Prostate gland (tissue), 2 donors: Measurements from ENCODE around the gene RALA. TPM values are rescaled to one million over a fixed set of nuclear protein-coding genes. Genes with fewer than 3 reads are reported as not detected.

Source experiments
- DNase-seq: peaks from one replicate; pipeline ENCODE4 v3.0.0-alpha.2; 2019; ENCODE audit warnings: low spot score
- H3K27ac ChIP-seq, 2 donors: fragments of 200-600 bp; sonication (generic); 2 replicates each; pipeline ENCODE4 v1.5.1; 2017 to 2019
- H3K27me3 ChIP-seq: fragments of 200-600 bp; sonication (generic); replicated peaks from 2 replicates; pipeline ENCODE4 v1.5.1; 2019; ENCODE audit not compliant: insufficient read depth
- H3K36me3 ChIP-seq, 2 donors: fragments of 200-600 bp; sonication (generic); 1 replicate in 1 of 2; 2 replicates in 1 of 2; pipeline versions ENCODE4 v1.5.1 to v1.8.1; 2017 to 2019
- H3K4me1 ChIP-seq: fragments of 200-600 bp; sonication (generic); replicated peaks from 2 replicates; pipeline ENCODE4 v1.5.1; 2019
- H3K4me3 ChIP-seq, 2 donors: fragments of 200-600 bp; sonication (generic); 2 replicates each; pipeline ENCODE4 v1.5.1; 2017 to 2019
- H3K9me3 ChIP-seq: fragments of 200-600 bp; sonication (generic); 2 replicates; pipeline ENCODE4 v1.5.1; 2017
- CTCF ChIP-seq, 4 experiments: fragments of 200-600 bp in 2 of 4; fragments of 450-650 bp in 2 of 4; sonication (generic) in 2 of 4; IDR thresholded peaks; 1 replicate in 3 of 4; 2 replicates in 1 of 4; pipeline ENCODE4 v1.5.1; 2016 to 2019; ENCODE audit warnings: antibody characterized with exemption in 4 of 4, mild to moderate bottlenecking in 2 of 4, moderate library complexity in 2 of 4
- POLR2A ChIP-seq: fragments of 450-650 bp; IDR thresholded peaks from one replicate; pipeline ENCODE4 v1.6.1; 2016; ENCODE audit warnings: antibody characterized with exemption, mild to moderate bottlenecking
- POLR2AphosphoS5 ChIP-seq: sonication (generic); formaldehyde crosslinking; IDR thresholded peaks from one replicate; pipeline ENCODE4 v1.6.1; 2017; ENCODE audit warnings: antibody characterized with exemption
- WGBS: methylation state at CpG from one replicate; pipeline ENCODE4 v1.1.5; 2018; 5-methylcytosine and 5-hydroxymethylcytosine counted together
- intact Hi-C: fragments of 100-400 bp; cut with DNase I; formaldehyde crosslinking; loops from one replicate; pipeline ENCODE4 v1.14.2; 2022
- total RNA-seq, 2 donors: library from RNA; depleted of rRNA; stranded (reverse); fragments of >200 nt; gene quantifications; one replicate each; pipeline ENCODE4 v1.1.0, GENCODE V29; 2016

Gene RALA
- total RNA-seq, 2 donors from 2014 or later, result 11.9 to 14.7 TPM

GRCh38 chr7:39721345-39721744, 98.0 kb downstream of the RALA start:
- Histone ChIP-seq H3K36me3 (no peaks in the 10 kb centered on the region), H3K9me3 (no peaks in the 10 kb centered on the region), H3K27me3 (no peaks in the 10 kb centered on the region), H3K4me1 (peaks cover 3% of the 10 kb centered on the region), H3K4me3 (no peak overlapping the region), H3K27ac (no peak overlapping the region)
- WGBS, result 73% methylated on average over 3 of the region's 3 CpGs
- intact Hi-C loops, result no loop called here
- TF ChIP-seq POLR2A (no peak), POLR2AphosphoS5 (no peak), CTCF (IDR thresholded peaks at IDR 0.05) (no peak)
- DNase-seq, result no peak

GRCh38 chr7:39721919-39722597, 98.7 kb downstream of the RALA start:
- Histone ChIP-seq H3K27me3 (no peaks in the 10 kb centered on the region), H3K36me3 (no peaks in the 10 kb centered on the region), H3K4me1 (peaks cover 3% of the 10 kb centered on the region), H3K9me3 (no peaks in the 10 kb centered on the region), H3K27ac (no peak overlapping the region), H3K4me3 (no peak overlapping the region)
- DNase-seq, result no peak
- 87% methylated on average over 17 of the region's 17 CpGs for WGBS
- intact Hi-C loops, result no loop called here
- TF ChIP-seq POLR2AphosphoS5 (no peak), POLR2A (no peak), CTCF (IDR thresholded peaks at IDR 0.05) (no peak)

GRCh38 chr7:39727231-39728012, 104.0 kb downstream of the RALA start:
- intact Hi-C loops, result no loop called here
- no peak for DNase-seq
- H3K9me3 ChIP-seq, result no peaks in the 10 kb centered on the region
- 93% methylated on average over 3 of the region's 3 CpGs for WGBS
- no peak overlapping the region for H3K27ac ChIP-seq
- H3K4me3 ChIP-seq, result no peak overlapping the region
- H3K4me1 ChIP-seq, result no peaks in the 10 kb centered on the region
- H3K27me3 ChIP-seq, result no peaks in the 10 kb centered on the region
- TF ChIP-seq CTCF (IDR thresholded peaks at IDR 0.05), result no peak
- TF ChIP-seq POLR2A, result no peak
- TF ChIP-seq POLR2AphosphoS5, result no peak
- H3K36me3 ChIP-seq, result no peaks in the 10 kb centered on the region

- Histone ChIP-seq H3K27ac (peak overlapping the region; percentile 67 to 73), H3K4me1 (no peaks in the 10 kb centered on the region), H3K4me3 (peak overlapping the region; percentile 37 to 52), H3K27me3 (no peaks in the 10 kb centered on the region), H3K9me3 (no peaks in the 10 kb centered on the region), H3K36me3 (no peaks in the 10 kb centered on the region)
- TF ChIP-seq POLR2AphosphoS5, result peak; percentile 46
- no peak for TF ChIP-seq CTCF (IDR thresholded peaks at IDR 0.05)
- DNase-seq, result peak; percentile 71
- intact Hi-C loops, result no loop called here
- 4% methylated on average over 47 of the region's 52 CpGs for WGBS
Measured at GRCh38 chr7:39732837-39733804, 109.7 kb downstream of the RALA start.
